K562 (cell line): ENCODE results near the gene MOB1A. TPM values are rescaled to one million over a fixed set of nuclear protein-coding genes. Genes with fewer than 3 reads are reported as not detected.

ENCODE experiments used
- ATAC-seq: fragments of 200-7000 bp; cut with Tn5 transposase; 3 replicates; pipeline ENCODE4 v1.9.1; 2020; ENCODE audit warnings: moderate library complexity
- BruUV-seq: library from RNA; stranded (reverse); fragments of 400-500 nt; replicated peaks from 2 replicates; lab custom pipeline; 2021; lab: Mats Ljungman, UMichigan
- CTCF ChIA-PET: fragments of 300-600 bp; formaldehyde crosslinking; extraction: SDS; loops from one replicate; lab custom pipeline; 2021; ENCODE audit warnings: low intra/inter-chr PET ratio; lab: Yijun Ruan, JAX
- POLR2A ChIA-PET: fragments of 300-600, 350-650 bp; sonication (Branson Sonifier 250); formaldehyde crosslinking; extraction: SDS; loops from one replicate; lab custom pipeline; 2021; ENCODE audit warnings: antibody characterized with exemption, inconsistent platforms; lab: Yijun Ruan, JAX
- DNase-seq, 4 experiments: peaks; one replicate each; pipeline versions ENCODE4 v3.0.0 to v3.0.0-alpha.2; 2011 to 2018; ENCODE audit warnings: low spot score in 3 of 4, mixed read lengths in 3 of 4; ENCODE audit errors: extremely low read depth in 1 of 4
- FAIRE-seq: peaks from 2 replicates; lab custom pipeline; 2011; peaks lifted over from hg19 to GRCh38; lab: Jason Lieb, UNC
- H2AFZ ChIP-seq: 2 replicates; pipeline ENCODE4 v1.6.0; 2011; ENCODE audit warnings: low read depth, low read length, control low read depth, inconsistent platforms
- H3K27ac ChIP-seq: fragments of 200-600 bp; 3 replicates; pipeline ENCODE4 v1.8.0; 2011; ENCODE audit warnings: low read depth, mild to moderate bottlenecking, control low read depth, inconsistent platforms, low read length, moderate library complexity, mixed read lengths; ENCODE audit errors: extremely low read depth
- H3K27me3 ChIP-seq, 2 experiments: fragments of 300-600 bp in 1 of 2; 2 replicates in 1 of 2; 3 replicates in 1 of 2; pipeline versions ENCODE4 v1.6.0 to v1.8.0; 2011; ENCODE audit warnings: inconsistent platforms in 2 of 2, low read length in 2 of 2, mild to moderate bottlenecking in 1 of 2, mixed read lengths in 1 of 2, moderate library complexity in 1 of 2; ENCODE audit not compliant: control insufficient read depth in 2 of 2, insufficient read depth in 2 of 2
- H3K36me3 ChIP-seq: fragments of 300-600 bp; 3 replicates; pipeline ENCODE4 v1.8.0; 2011; ENCODE audit warnings: mild to moderate bottlenecking, low read length, inconsistent platforms; ENCODE audit not compliant: control insufficient read depth, insufficient read depth
- H3K4me1 ChIP-seq, 2 experiments: fragments of 200-600 bp in 1 of 2; replicated peaks in 1 of 2; 2 replicates in 1 of 2; 3 replicates in 1 of 2; pipeline versions ENCODE4 v1.5.1 to v1.8.0; 2011; ENCODE audit warnings: inconsistent platforms in 2 of 2, low read length in 2 of 2, mild to moderate bottlenecking in 1 of 2, mixed read lengths in 1 of 2, moderate library complexity in 1 of 2; ENCODE audit not compliant: control insufficient read depth in 2 of 2, insufficient read depth in 2 of 2
- H3K4me2 ChIP-seq: 2 replicates; pipeline ENCODE4 v1.6.1; 2011; ENCODE audit warnings: low read length, control low read depth, inconsistent platforms, mixed read lengths; ENCODE audit not compliant: insufficient read depth
- H3K4me3 ChIP-seq: fragments of 200-600 bp; sonication (generic), shearing (Covaris generic); 2 replicates; pipeline ENCODE4 v1.5.1; 2016; ENCODE audit warnings: control low read depth, inconsistent platforms
- H3K79me2 ChIP-seq: fragments of 200-600 bp; 3 replicates; pipeline ENCODE4 v1.8.0; 2011; ENCODE audit warnings: low read length, inconsistent platforms; ENCODE audit not compliant: control insufficient read depth, insufficient read depth
- H3K9ac ChIP-seq, 2 experiments: 2 replicates each; pipeline versions ENCODE4 v1.6.0 to v1.6.1; 2011; ENCODE audit warnings: low read depth in 2 of 2, low read length in 2 of 2, control low read depth in 1 of 2, inconsistent platforms in 1 of 2, mild to moderate bottlenecking in 1 of 2, mixed read lengths in 1 of 2; ENCODE audit not compliant: insufficient read depth in 1 of 2
- H3K9me1 ChIP-seq: one replicate; pipeline ENCODE4 v1.6.0; 2011; ENCODE audit warnings: inconsistent platforms, mild to moderate bottlenecking, low read length, moderate library complexity; ENCODE audit not compliant: control insufficient read depth, insufficient read depth
- H3K9me3 ChIP-seq: replicated peaks from 2 replicates; pipeline ENCODE4 v1.5.1; 2011; ENCODE audit warnings: low read depth, low read length, inconsistent platforms; ENCODE audit not compliant: control insufficient read depth, insufficient read depth
- H4K20me1 ChIP-seq: replicated peaks from 2 replicates; pipeline ENCODE4 v1.6.1; 2011; ENCODE audit warnings: low read length, inconsistent platforms, mixed read lengths; ENCODE audit not compliant: control insufficient read depth, insufficient read depth
- JUN ChIP-seq, 2 experiments: sonication (generic) in 1 of 2; formaldehyde crosslinking in 1 of 2; IDR thresholded peaks; 2 replicates each; pipeline versions ENCODE4 v1.6.1 to v1.8.0; 2012 to 2022; ENCODE audit warnings: borderline replicate concordance in 2 of 2, mild to moderate bottlenecking in 2 of 2, improper control_type of control experiment in 1 of 2, low read depth in 1 of 2, low read length in 1 of 2, missing genetic modification reagents in 1 of 2
- NCOA1 ChIP-seq: fragments of 450-650 bp; IDR thresholded peaks from 2 replicates; pipeline ENCODE4 v1.6.1; 2016; ENCODE audit warnings: low read depth
- SOX6 ChIP-seq: fragments of 450-650 bp; IDR thresholded peaks from 2 replicates; pipeline ENCODE4 v1.6.1; 2014; ENCODE audit warnings: mild to moderate bottlenecking
- TEAD1 ChIP-seq, 2 experiments: fragments of 450-650 bp in 1 of 2; sonication (generic) in 1 of 2; formaldehyde crosslinking; IDR thresholded peaks; 2 replicates each; pipeline versions ENCODE4 v1.4.0 to v1.8.0; 2020 to 2022; ENCODE audit warnings: mild to moderate bottlenecking in 2 of 2, missing genetic modification reagents in 1 of 2
- ZNF668 ChIP-seq: fragments of 250-450 bp; sonication (Bioruptor Pico); IDR thresholded peaks from 2 replicates; pipeline ENCODE4 v1.8.0; 2022; ENCODE audit warnings: mild to moderate bottlenecking, inconsistent platforms
- whole genome bisulfite sequencing: fragments of 100-300 bp; shearing (Covaris generic); methylation state at CpG from one replicate; pipeline ENCODE4 v1.1.6; 2016; ENCODE audit warnings: low coverage, mixed read lengths; ENCODE audit not compliant: insufficient coverage; ENCODE audit errors: missing lambda C conversion rate; 5-methylcytosine and 5-hydroxymethylcytosine counted together
- in situ Hi-C: fragments of 300-500 bp; cut with MboI; formaldehyde crosslinking; loops from 4 replicates; pipeline ENCODE4 v1.15.0; 2018; ENCODE audit warnings: inconsistent platforms, mixed read lengths
- intact Hi-C: fragments of 100-400 bp; cut with micrococcal nuclease; formaldehyde crosslinking; loops from 2 replicates; pipeline ENCODE4 v1.14.2; 2022
- polyA plus RNA-seq, 8 experiments: library from polyadenylated mRNA; depleted of rRNA in 4 of 8; stranded (reverse) in 5 of 8; unstranded in 3 of 8; fragments of >200 nt; fragmentation: Nextera tagmentation in 2 of 8; fragmentation: Illumina TruSeq in 1 of 8; extraction: Ambion mirVana in 2 of 8; extraction: Trizol in 1 of 8; gene quantifications; 2 replicates each; pipeline versions ENCODE4 v1.2.1 to v1.2.3, GENCODE V29; 2011 to 2014; ENCODE audit warnings: inconsistent platforms in 1 of 8, missing spikeins in 1 of 8
- total RNA-seq, 7 experiments: library from RNA; depleted of rRNA in 6 of 7; stranded (reverse); fragments of >200 nt in 6 of 7; fragmentation: Illumina TruSeq in 2 of 7; extraction: Trizol in 2 of 7; gene quantifications; 2 replicates each; pipeline versions ENCODE4 v1.2.1 to v1.2.3, GENCODE V29; 2011 to 2021; ENCODE audit warnings: low replicate concordance in 1 of 7
- TF ChIP-seq, protein P1 (sequence below): fragments of 450-650 bp; IDR thresholded peaks from 2 replicates; pipeline ENCODE4 v1.6.1; 2016; ENCODE audit warnings: mild to moderate bottlenecking, moderate library complexity
- TF ChIP-seq, protein P2 (sequence below): fragments of 450-650 bp; IDR thresholded peaks from 2 replicates; pipeline ENCODE4 v1.6.1; 2014; ENCODE audit warnings: low read depth, mild to moderate bottlenecking, moderate library complexity, borderline replicate concordance

Gene MOB1A
- total and polyA plus RNA-seq, 9 of the 15 experiments (the other 6 are each of a cell fraction or from before 2014, with no cell fraction given), result 24.8 to 100 (median 60.2) TPM

DNA sequence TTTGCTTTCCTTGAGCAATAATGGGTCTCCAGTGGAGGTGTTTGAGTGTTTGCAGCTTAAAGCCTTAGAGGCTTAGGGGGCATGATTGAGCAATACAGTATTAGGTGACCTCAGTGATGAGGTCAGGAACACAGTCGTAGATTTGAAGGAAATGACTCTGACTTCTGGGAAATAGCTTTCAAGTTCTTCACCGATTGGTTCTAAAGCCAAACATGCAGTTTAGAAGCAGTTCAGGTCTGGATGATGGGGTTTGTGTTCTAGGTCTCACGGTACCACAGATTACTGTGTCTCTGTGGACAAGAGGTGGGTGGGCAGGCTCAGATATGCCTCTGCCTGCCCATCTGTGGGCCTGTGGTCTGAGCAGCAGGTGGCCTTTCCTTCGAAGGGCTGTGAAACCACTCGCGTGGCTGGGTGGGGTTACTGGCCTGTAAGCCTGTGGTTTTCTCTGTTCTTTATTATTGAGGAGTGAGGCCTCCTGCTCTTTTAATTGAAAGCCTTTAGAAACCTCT lies 27.6 kb upstream of the MOB1A start:
- ATAC-seq (peak; percentile 71), FAIRE-seq (peak; percentile 86), DNase-seq (peak; percentile 33 to 75 (median 46))
- peak overlapping the region in 1 of 2 experiments; percentile 67; a peak in 2 of 4 replicates for H3K9ac ChIP-seq
- H2AFZ ChIP-seq, result no peak overlapping the region
- no peaks in the 10 kb centered on the region for H3K27me3 ChIP-seq
- peaks cover 99% of the 10 kb centered on the region for H3K36me3 ChIP-seq
- no TSS peak for BruUV-seq
- WGBS, result 22% methylated on average over 6 of the region's 6 CpGs
- intact Hi-C loops (no loop called here), in situ Hi-C loops (no loop called here)
- no peaks in the 10 kb centered on the region for H3K9me3 ChIP-seq
- no peak overlapping the region for H3K4me3 ChIP-seq
- POLR2A ChIA-PET, result interaction anchor here (0.6 to 5.9 kb wide), 14 partner anchors 7 to 275 kb away, joined by 3 to 62 read pairs (median 4); partner anchors contain the start of gene MOB1A
- H3K4me1 ChIP-seq, result peaks cover 13 to 32% of the 10 kb centered on the region in 2 experiments
- peaks cover 39% of the 10 kb centered on the region for H4K20me1 ChIP-seq
- CTCF ChIA-PET, result no interaction called here
- H3K27ac ChIP-seq, result peak overlapping the region; percentile 78; the same call in 2 of the 3 replicates
- peak overlapping the region; percentile 13; the same call in 1 of the 2 replicates for H3K4me2 ChIP-seq
- H3K79me2 ChIP-seq, result peaks cover 86% of the 10 kb centered on the region
- peaks cover 9% of the 10 kb centered on the region for H3K9me1 ChIP-seq
- TF ChIP-seq TEAD1 (CRISPR knock-in tag; IDR thresholded peaks at IDR 0.05) (no peak), SOX6 (0 out of 2 replicates have a peak, but pooled peaks have one; percentile 8), JUN (IDR thresholded peaks at IDR 0.05; ENCODE audit: borderline replicate concordance, low read depth, low read length) (0 out of 2 replicates have a peak, but pooled peaks have one; percentile 49), JUN (CRISPR knock-in tag; IDR thresholded peaks at IDR 0.05; ENCODE audit: borderline replicate concordance) (no peak), NCOA1 (peak; percentile 72; the same call in 1 of the 2 replicates), ZNF668 (no peak)
- TF ChIP-seq, protein P1, sequence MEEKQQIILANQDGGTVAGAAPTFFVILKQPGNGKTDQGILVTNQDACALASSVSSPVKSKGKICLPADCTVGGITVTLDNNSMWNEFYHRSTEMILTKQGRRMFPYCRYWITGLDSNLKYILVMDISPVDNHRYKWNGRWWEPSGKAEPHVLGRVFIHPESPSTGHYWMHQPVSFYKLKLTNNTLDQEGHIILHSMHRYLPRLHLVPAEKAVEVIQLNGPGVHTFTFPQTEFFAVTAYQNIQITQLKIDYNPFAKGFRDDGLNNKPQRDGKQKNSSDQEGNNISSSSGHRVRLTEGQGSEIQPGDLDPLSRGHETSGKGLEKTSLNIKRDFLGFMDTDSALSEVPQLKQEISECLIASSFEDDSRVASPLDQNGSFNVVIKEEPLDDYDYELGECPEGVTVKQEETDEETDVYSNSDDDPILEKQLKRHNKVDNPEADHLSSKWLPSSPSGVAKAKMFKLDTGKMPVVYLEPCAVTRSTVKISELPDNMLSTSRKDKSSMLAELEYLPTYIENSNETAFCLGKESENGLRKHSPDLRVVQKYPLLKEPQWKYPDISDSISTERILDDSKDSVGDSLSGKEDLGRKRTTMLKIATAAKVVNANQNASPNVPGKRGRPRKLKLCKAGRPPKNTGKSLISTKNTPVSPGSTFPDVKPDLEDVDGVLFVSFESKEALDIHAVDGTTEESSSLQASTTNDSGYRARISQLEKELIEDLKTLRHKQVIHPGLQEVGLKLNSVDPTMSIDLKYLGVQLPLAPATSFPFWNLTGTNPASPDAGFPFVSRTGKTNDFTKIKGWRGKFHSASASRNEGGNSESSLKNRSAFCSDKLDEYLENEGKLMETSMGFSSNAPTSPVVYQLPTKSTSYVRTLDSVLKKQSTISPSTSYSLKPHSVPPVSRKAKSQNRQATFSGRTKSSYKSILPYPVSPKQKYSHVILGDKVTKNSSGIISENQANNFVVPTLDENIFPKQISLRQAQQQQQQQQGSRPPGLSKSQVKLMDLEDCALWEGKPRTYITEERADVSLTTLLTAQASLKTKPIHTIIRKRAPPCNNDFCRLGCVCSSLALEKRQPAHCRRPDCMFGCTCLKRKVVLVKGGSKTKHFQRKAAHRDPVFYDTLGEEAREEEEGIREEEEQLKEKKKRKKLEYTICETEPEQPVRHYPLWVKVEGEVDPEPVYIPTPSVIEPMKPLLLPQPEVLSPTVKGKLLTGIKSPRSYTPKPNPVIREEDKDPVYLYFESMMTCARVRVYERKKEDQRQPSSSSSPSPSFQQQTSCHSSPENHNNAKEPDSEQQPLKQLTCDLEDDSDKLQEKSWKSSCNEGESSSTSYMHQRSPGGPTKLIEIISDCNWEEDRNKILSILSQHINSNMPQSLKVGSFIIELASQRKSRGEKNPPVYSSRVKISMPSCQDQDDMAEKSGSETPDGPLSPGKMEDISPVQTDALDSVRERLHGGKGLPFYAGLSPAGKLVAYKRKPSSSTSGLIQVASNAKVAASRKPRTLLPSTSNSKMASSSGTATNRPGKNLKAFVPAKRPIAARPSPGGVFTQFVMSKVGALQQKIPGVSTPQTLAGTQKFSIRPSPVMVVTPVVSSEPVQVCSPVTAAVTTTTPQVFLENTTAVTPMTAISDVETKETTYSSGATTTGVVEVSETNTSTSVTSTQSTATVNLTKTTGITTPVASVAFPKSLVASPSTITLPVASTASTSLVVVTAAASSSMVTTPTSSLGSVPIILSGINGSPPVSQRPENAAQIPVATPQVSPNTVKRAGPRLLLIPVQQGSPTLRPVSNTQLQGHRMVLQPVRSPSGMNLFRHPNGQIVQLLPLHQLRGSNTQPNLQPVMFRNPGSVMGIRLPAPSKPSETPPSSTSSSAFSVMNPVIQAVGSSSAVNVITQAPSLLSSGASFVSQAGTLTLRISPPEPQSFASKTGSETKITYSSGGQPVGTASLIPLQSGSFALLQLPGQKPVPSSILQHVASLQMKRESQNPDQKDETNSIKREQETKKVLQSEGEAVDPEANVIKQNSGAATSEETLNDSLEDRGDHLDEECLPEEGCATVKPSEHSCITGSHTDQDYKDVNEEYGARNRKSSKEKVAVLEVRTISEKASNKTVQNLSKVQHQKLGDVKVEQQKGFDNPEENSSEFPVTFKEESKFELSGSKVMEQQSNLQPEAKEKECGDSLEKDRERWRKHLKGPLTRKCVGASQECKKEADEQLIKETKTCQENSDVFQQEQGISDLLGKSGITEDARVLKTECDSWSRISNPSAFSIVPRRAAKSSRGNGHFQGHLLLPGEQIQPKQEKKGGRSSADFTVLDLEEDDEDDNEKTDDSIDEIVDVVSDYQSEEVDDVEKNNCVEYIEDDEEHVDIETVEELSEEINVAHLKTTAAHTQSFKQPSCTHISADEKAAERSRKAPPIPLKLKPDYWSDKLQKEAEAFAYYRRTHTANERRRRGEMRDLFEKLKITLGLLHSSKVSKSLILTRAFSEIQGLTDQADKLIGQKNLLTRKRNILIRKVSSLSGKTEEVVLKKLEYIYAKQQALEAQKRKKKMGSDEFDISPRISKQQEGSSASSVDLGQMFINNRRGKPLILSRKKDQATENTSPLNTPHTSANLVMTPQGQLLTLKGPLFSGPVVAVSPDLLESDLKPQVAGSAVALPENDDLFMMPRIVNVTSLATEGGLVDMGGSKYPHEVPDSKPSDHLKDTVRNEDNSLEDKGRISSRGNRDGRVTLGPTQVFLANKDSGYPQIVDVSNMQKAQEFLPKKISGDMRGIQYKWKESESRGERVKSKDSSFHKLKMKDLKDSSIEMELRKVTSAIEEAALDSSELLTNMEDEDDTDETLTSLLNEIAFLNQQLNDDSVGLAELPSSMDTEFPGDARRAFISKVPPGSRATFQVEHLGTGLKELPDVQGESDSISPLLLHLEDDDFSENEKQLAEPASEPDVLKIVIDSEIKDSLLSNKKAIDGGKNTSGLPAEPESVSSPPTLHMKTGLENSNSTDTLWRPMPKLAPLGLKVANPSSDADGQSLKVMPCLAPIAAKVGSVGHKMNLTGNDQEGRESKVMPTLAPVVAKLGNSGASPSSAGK, result peak; percentile 74
- TF ChIP-seq, protein P2, sequence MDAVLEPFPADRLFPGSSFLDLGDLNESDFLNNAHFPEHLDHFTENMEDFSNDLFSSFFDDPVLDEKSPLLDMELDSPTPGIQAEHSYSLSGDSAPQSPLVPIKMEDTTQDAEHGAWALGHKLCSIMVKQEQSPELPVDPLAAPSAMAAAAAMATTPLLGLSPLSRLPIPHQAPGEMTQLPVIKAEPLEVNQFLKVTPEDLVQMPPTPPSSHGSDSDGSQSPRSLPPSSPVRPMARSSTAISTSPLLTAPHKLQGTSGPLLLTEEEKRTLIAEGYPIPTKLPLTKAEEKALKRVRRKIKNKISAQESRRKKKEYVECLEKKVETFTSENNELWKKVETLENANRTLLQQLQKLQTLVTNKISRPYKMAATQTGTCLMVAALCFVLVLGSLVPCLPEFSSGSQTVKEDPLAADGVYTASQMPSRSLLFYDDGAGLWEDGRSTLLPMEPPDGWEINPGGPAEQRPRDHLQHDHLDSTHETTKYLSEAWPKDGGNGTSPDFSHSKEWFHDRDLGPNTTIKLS, result peak; percentile 75; the same call in 1 of the 2 replicates
